Chondrocyte (in vitro differentiated cells): Measurements from ENCODE around the gene SLC45A1. TPM values are rescaled to one million over a fixed set of nuclear protein-coding genes. Genes with fewer than 3 reads are reported as not detected.

Experiments used
- DNase-seq: peaks from one replicate; pipeline ENCODE4 v3.0.0; 2021; ENCODE audit warnings: mixed read lengths, low spot score
- H3K27ac Mint-ChIP-seq: one replicate; pipeline ENCODE4 v1.8.0; 2021; ENCODE audit warnings: mild to moderate bottlenecking, moderate library complexity, mixed read lengths; ENCODE audit not compliant: unreplicated experiment
- H3K27me3 Mint-ChIP-seq: 2 replicates; pipeline ENCODE4 v1.8.0; 2021; ENCODE audit warnings: low read depth, mixed read lengths
- H3K36me3 Mint-ChIP-seq: 2 replicates; pipeline ENCODE4 v1.8.0; 2021; ENCODE audit warnings: low read depth, mixed read lengths
- H3K4me1 Mint-ChIP-seq: 2 replicates; pipeline ENCODE4 v1.8.0; 2021; ENCODE audit warnings: low read depth, mild to moderate bottlenecking, mixed read lengths
- H3K4me3 Mint-ChIP-seq: one replicate; pipeline ENCODE4 v1.8.0; 2021; ENCODE audit warnings: mild to moderate bottlenecking, moderate library complexity, mixed read lengths; ENCODE audit not compliant: unreplicated experiment
- H3K9me3 Mint-ChIP-seq: 2 replicates; pipeline ENCODE4 v1.8.0; 2021; ENCODE audit warnings: low read depth, mixed read lengths
- total RNA-seq: library from RNA; stranded (reverse); gene quantifications from 3 replicates; pipeline ENCODE4 v1.2.1, GENCODE V29; 2021
- TF ChIP-seq, protein P1 (sequence below): fragments of 200-600 bp; sonication (generic); IDR thresholded peaks from 2 replicates; pipeline ENCODE4 v1.5.0; 2021; ENCODE audit warnings: antibody characterized with exemption, mild to moderate bottlenecking, moderate library complexity

SLC45A1 gene
- total RNA-seq, 1 donor from 2014 or later, result 4.8 TPM

DNA sequence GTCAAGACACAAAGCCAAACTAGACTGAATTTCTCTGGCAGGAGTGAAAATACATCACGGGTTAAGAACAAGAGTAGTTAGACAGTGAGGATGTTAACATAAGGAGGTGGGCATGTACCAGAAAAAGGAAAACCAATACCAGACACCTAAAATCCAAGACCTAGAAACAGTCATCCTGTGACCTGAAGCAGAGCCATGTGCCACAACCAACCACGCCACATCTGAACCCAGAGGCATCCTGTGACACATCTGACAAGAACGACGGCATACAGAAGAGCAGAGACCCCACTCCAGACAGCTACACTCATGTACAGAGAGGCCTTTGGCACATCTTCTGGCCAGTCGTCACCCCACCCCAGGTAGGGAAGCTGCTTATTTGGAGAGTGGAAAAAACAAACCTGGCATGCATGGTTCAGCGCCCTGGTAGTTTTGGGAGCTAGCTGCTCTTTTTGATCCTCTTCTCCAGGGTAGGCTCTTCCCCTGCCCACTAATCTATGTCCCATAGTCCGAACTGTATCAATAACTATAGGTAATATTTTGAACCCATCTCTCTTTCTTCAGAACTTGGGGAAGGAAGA is 72.1 kb downstream of the SLC45A1 start:
- peaks cover 52% of the 10 kb centered on the region for H3K4me1 Mint-ChIP-seq
- TF ChIP-seq, protein P1, sequence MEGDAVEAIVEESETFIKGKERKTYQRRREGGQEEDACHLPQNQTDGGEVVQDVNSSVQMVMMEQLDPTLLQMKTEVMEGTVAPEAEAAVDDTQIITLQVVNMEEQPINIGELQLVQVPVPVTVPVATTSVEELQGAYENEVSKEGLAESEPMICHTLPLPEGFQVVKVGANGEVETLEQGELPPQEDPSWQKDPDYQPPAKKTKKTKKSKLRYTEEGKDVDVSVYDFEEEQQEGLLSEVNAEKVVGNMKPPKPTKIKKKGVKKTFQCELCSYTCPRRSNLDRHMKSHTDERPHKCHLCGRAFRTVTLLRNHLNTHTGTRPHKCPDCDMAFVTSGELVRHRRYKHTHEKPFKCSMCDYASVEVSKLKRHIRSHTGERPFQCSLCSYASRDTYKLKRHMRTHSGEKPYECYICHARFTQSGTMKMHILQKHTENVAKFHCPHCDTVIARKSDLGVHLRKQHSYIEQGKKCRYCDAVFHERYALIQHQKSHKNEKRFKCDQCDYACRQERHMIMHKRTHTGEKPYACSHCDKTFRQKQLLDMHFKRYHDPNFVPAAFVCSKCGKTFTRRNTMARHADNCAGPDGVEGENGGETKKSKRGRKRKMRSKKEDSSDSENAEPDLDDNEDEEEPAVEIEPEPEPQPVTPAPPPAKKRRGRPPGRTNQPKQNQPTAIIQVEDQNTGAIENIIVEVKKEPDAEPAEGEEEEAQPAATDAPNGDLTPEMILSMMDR, result no peak
- H3K36me3 Mint-ChIP-seq, result peaks cover 7% of the 10 kb centered on the region
- no peaks in the 10 kb centered on the region for H3K9me3 Mint-ChIP-seq
- no peaks in the 10 kb centered on the region for H3K27me3 Mint-ChIP-seq
- H3K27ac Mint-ChIP-seq, result no peak overlapping the region
- no peak for DNase-seq
- no peak overlapping the region for H3K4me3 Mint-ChIP-seq

DNA sequence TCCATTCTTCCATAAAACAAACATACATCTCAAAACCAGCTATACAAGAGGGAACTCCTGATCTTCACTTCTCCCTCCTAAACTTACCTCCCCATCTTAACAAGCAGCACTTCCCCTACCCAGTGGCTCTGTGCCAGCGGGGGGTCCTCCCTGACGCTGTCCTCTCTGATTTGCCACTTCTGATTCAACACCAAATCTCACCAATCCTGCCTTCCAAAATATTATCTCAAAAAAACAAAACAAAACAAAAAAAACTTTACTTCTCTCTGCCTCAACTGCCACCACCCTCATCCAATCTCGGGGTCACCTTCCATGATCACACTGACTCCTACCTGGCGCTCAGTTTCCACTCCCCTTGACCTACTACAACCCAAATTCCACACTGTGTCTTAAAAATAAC is 72.8 kb downstream of the SLC45A1 start:
- H3K4me1 Mint-ChIP-seq, result peaks cover 55% of the 10 kb centered on the region
- DNase-seq, result no peak
- no peak overlapping the region for H3K4me3 Mint-ChIP-seq
- no peaks in the 10 kb centered on the region for H3K27me3 Mint-ChIP-seq
- TF ChIP-seq, protein P1, result no peak
- peaks cover 7% of the 10 kb centered on the region for H3K36me3 Mint-ChIP-seq
- H3K27ac Mint-ChIP-seq, result peak overlapping the region; percentile 5
- no peaks in the 10 kb centered on the region for H3K9me3 Mint-ChIP-seq

DNA sequence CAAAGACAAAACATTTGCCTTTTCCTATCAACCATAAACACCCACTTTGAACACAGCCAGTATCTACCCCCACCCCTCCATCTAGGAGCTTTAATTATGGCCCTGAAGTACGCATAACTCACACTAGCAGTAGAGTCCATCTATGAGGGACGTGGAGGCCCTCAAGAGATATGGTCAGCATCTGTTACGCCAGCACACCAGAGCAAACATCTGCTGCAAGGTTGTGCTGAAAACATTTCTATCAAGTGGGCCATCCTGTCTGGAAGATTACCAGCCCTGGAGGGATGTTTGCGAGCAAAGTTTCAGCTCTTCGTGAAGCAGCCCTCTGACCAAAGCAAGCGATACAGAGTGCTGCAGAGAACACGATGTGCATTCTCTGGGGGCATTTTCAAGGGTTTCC is 74.6 kb downstream of the SLC45A1 start:
- Mint-ChIP-seq H3K4me1 (peaks cover 61% of the 10 kb centered on the region), H3K9me3 (no peaks in the 10 kb centered on the region), H3K27ac (no peak overlapping the region)

More for the DNA sequence above, 74.6 kb downstream of the SLC45A1 start:
- TF ChIP-seq, protein P1, result no peak
- DNase-seq, result no peak
- Mint-ChIP-seq H3K36me3 (peaks cover 7% of the 10 kb centered on the region), H3K27me3 (no peaks in the 10 kb centered on the region), H3K4me3 (no peak overlapping the region)
